ENCODE measurements around the gene RBPJL.

Gene RBPJL

GRCh38 chr20:45358282-45359068 is 51.8 kb downstream of the RBPJL start:
- ATAC-seq = no peak; the same call in 2 of the 3 replicates
- TF ChIP-seq ZNF8 (CRISPR knock-in tag; IDR thresholded peaks at IDR 0.05) (no peak), RARB (CRISPR knock-in tag; IDR thresholded peaks at IDR 0.05) (no peak), ZFP3 (CRISPR knock-in tag; IDR thresholded peaks at IDR 0.05) (no peak), GLIS3 (CRISPR knock-in tag; IDR thresholded peaks at IDR 0.05) (no peak), CSDC2 (CRISPR knock-in tag; IDR thresholded peaks at IDR 0.05) (no peak), POU6F1 (CRISPR knock-in tag; IDR thresholded peaks at IDR 0.05; ENCODE audit: borderline replicate concordance, low read depth) (no peak), CREB5 (CRISPR knock-in tag; IDR thresholded peaks at IDR 0.05; ENCODE audit: low read depth) (no peak), ESRRG (CRISPR knock-in tag; IDR thresholded peaks at IDR 0.05) (no peak), ZNF565 (CRISPR knock-in tag; conservative IDR thresholded peaks at IDR 0.05; ENCODE audit: low read depth) (no peak), OSR1 (CRISPR knock-in tag; IDR thresholded peaks at IDR 0.05) (no peak), ISL1 (CRISPR knock-in tag; IDR thresholded peaks at IDR 0.05) (no peak), CSRNP3 (CRISPR knock-in tag; IDR thresholded peaks at IDR 0.05) (no peak), ARNTL (CRISPR knock-in tag; IDR thresholded peaks at IDR 0.05; ENCODE audit: borderline replicate concordance, low read depth) (no peak), TCF4 (CRISPR knock-in tag; IDR thresholded peaks at IDR 0.05; ENCODE audit: borderline replicate concordance) (no peak), PPARA (CRISPR knock-in tag; IDR thresholded peaks at IDR 0.05; ENCODE audit: borderline replicate concordance) (no peak), BACH2 (CRISPR knock-in tag; IDR thresholded peaks at IDR 0.05; ENCODE audit: borderline replicate concordance) (no peak), ZC3H10 (CRISPR knock-in tag; IDR thresholded peaks at IDR 0.05) (no peak)

- no peak for ATAC-seq
- no peak for TF ChIP-seq BACH2 (CRISPR knock-in tag; IDR thresholded peaks at IDR 0.05; ENCODE audit: borderline replicate concordance)
- TF ChIP-seq ZC3H10 (CRISPR knock-in tag; IDR thresholded peaks at IDR 0.05) = no peak
- no peak for TF ChIP-seq ESRRG (CRISPR knock-in tag; IDR thresholded peaks at IDR 0.05)
- TF ChIP-seq TSHZ2 (CRISPR knock-in tag; IDR thresholded peaks at IDR 0.05) = no peak
- no peak for TF ChIP-seq PATZ1 (CRISPR knock-in tag; IDR thresholded peaks at IDR 0.05; ENCODE audit: borderline replicate concordance)
- TF ChIP-seq PPARA (CRISPR knock-in tag; IDR thresholded peaks at IDR 0.05; ENCODE audit: borderline replicate concordance) = no peak
- no peak for TF ChIP-seq ZFP3 (CRISPR knock-in tag; IDR thresholded peaks at IDR 0.05)
- no peak for TF ChIP-seq GLIS3 (CRISPR knock-in tag; IDR thresholded peaks at IDR 0.05)
- no peak for TF ChIP-seq SNAI2 (CRISPR knock-in tag; IDR thresholded peaks at IDR 0.05)
Measured at GRCh38 chr20:45359069-45359405, 52.4 kb downstream of the RBPJL start.

Data from SK-N-SH treated with all-trans-retinoic acid at 6 μM for 48 hours (cell line).